ENCODE data around the gene CLEC2L.

DNA sequence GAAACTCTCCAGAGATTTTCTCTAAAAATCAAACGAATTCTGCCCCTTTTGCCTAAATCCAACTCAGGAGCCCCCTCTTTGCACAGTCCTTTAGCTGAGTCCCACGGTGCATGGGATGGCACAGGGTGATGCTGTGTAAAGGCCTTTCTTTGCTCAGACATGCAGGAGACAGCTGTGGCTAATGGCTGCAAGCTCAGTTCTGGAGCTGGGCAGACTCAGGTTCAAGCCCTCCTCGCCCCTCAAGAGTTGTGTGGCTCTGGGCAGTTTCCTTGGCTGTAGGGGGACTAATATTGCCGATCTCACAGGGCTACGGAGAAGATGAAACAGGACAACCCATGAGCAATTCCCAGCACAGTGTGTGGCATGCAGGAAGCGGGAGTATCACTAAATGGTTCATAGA, 42.6 kb downstream of the CLEC2L start:
- TF ChIP-seq, protein P1, sequence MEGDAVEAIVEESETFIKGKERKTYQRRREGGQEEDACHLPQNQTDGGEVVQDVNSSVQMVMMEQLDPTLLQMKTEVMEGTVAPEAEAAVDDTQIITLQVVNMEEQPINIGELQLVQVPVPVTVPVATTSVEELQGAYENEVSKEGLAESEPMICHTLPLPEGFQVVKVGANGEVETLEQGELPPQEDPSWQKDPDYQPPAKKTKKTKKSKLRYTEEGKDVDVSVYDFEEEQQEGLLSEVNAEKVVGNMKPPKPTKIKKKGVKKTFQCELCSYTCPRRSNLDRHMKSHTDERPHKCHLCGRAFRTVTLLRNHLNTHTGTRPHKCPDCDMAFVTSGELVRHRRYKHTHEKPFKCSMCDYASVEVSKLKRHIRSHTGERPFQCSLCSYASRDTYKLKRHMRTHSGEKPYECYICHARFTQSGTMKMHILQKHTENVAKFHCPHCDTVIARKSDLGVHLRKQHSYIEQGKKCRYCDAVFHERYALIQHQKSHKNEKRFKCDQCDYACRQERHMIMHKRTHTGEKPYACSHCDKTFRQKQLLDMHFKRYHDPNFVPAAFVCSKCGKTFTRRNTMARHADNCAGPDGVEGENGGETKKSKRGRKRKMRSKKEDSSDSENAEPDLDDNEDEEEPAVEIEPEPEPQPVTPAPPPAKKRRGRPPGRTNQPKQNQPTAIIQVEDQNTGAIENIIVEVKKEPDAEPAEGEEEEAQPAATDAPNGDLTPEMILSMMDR (conservative IDR thresholded peaks at IDR 0.05; ENCODE audit: low read depth, low read length): no peak
- TF ChIP-seq CEBPB (IDR thresholded peaks at IDR 0.05; ENCODE audit: low read depth, low read length) (no peak), SMC3 (IDR thresholded peaks at IDR 0.05; ENCODE audit: low read depth, low read length) (no peak), POLR2A (IDR thresholded peaks at IDR 0.05; ENCODE audit: low read depth, low read length) (no peak), RFX5 (IDR thresholded peaks at IDR 0.05; ENCODE audit: low read depth, low read length) (no peak), RAD21 (IDR thresholded peaks at IDR 0.05; ENCODE audit: low read length) (no peak)

Data from IMR-90 (cell line).